ENCODE data around the gene ATAD2B.
A peak's percentile ranks its signal among the peaks of the same experiment; 100 is the strongest.

The ATAD2B gene

GRCh38 chr2:23838581-23838980 is 88.3 kb downstream of the ATAD2B start:
- no peak for DNase-seq
- TF ChIP-seq POLR2A (IDR thresholded peaks at IDR 0.05; ENCODE audit: low read length) (no peak), GATA1 (IDR thresholded peaks at IDR 0.05; ENCODE audit: low read depth, low read length) (no peak)

DNA sequence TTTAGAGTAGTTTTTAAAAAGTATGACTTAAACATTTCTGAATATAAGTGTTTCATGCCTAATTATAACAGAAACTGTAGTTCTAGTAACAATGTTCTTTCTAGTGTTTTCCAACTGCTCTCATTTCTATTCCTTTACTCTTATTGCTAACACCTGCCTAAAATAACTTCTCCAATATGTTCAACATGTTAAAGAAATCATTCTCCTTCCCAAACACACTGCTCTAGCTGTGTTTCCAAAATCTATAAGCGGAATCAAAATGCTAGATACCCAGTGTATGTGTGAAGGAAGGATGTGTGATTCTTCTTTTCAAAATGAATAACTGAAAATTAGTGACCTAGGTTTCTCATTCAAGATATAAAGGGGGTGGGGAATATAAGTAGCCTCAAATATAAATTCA is 89.1 kb downstream of the ATAD2B start:
- TF ChIP-seq POLR2A (IDR thresholded peaks at IDR 0.05; ENCODE audit: low read length) (no peak), GATA1 (IDR thresholded peaks at IDR 0.05; ENCODE audit: low read depth, low read length) (no peak)
- DNase-seq, result no peak

- TF ChIP-seq POLR2A (IDR thresholded peaks at IDR 0.05; ENCODE audit: low read length) (no peak), GATA1 (IDR thresholded peaks at IDR 0.05; ENCODE audit: low read depth, low read length) (no peak)
- DNase-seq, result no peak
These were observed 89.9 kb downstream of the ATAD2B start for GRCh38 chr2:23836971-23837565.

DNA sequence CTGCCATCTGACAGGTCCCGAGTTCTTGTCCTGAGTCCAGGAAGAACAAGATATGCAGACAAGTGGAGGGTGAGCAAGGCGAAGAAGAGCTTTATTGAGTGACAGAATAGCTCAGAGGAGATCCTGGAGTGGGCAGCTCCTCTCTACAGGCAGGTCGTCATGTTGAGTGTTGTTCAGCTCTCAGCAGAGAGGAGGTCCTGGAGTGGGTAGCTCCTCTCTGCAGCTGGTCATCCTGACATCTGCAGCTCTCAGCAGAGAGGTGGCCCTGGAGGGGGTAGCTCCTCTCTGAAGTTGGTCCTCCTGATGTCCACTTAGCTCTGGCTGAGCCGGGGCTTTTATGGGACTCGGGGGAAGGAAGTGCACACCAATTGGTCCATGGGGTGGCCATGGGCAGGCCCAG is 90.4 kb downstream of the ATAD2B start:
- peak in 1 of 2 experiments; percentile 29 for DNase-seq
- TF ChIP-seq GATA1 (IDR thresholded peaks at IDR 0.05; ENCODE audit: low read depth, low read length) (no peak), POLR2A (IDR thresholded peaks at IDR 0.05; ENCODE audit: low read length) (no peak)

- TF ChIP-seq GATA1 (IDR thresholded peaks at IDR 0.05; ENCODE audit: low read depth, low read length) (no peak), POLR2A (IDR thresholded peaks at IDR 0.05; ENCODE audit: low read length) (no peak)
- no peak for DNase-seq
These were observed 90.9 kb downstream of the ATAD2B start for GRCh38 chr2:23835988-23836387.

GRCh38 chr2:23835423-23835822 is 91.5 kb downstream of the ATAD2B start:
- no peak for DNase-seq
- TF ChIP-seq POLR2A (IDR thresholded peaks at IDR 0.05; ENCODE audit: low read length), result no peak
- TF ChIP-seq GATA1 (IDR thresholded peaks at IDR 0.05; ENCODE audit: low read depth, low read length), result no peak

- no peak for DNase-seq
These were observed 97.9 kb downstream of the ATAD2B start for GRCh38 chr2:23828986-23829385.

DNA sequence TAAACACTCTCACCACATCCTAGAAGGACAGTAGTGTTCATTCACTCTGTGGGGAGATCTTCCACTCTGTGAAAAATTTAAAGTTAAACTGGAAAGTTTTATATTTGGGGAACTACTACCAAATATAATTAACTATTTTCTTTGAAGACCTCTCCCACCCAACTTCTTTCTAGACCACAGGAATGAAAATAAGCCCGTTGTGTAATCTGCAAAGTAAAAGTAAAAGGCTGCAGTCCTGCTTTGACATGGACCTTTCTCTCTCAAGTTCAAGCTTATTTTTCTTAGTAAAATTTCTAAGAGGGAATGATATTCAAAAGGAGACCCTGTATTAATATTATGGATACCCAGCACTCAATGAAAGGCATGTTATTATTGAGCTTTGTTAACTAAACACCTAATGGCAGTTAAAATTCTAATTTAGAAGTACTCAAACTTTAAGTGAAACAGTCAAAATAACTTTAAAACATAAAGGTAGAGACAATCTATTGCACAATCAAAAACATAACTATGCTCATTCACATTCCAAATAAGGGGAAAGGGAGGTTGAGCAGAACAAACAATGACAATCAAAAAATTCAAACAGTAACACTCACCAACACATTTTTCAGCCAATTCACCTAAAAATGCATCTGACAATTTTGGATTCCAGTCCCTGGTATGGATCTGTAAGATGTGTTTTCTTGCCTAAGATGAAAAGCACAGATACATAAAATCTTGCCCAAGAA is 98.5 kb downstream of the ATAD2B start:
- TF ChIP-seq POLR2A (IDR thresholded peaks at IDR 0.05; ENCODE audit: low read length), result no peak
- TF ChIP-seq GATA1 (IDR thresholded peaks at IDR 0.05; ENCODE audit: low read depth, low read length), result no peak
- DNase-seq, result no peak

More at GRCh38 chr2:23828986-23829385, 97.9 kb downstream of the ATAD2B start:
- TF ChIP-seq GATA1 (IDR thresholded peaks at IDR 0.05; ENCODE audit: low read depth, low read length), result no peak
- TF ChIP-seq POLR2A (IDR thresholded peaks at IDR 0.05; ENCODE audit: low read length), result no peak

GRCh38 chr2:23827287-23827686 is 99.6 kb downstream of the ATAD2B start:
- no peak for TF ChIP-seq POLR2A (IDR thresholded peaks at IDR 0.05; ENCODE audit: low read length)
- TF ChIP-seq GATA1 (IDR thresholded peaks at IDR 0.05; ENCODE audit: low read depth, low read length), result no peak
- no peak for DNase-seq

- TF ChIP-seq GATA1 (IDR thresholded peaks at IDR 0.05; ENCODE audit: low read depth, low read length) (no peak), POLR2A (IDR thresholded peaks at IDR 0.05; ENCODE audit: low read length) (no peak)
These were observed 100.2 kb downstream of the ATAD2B start for GRCh38 chr2:23826771-23827170.

DNA sequence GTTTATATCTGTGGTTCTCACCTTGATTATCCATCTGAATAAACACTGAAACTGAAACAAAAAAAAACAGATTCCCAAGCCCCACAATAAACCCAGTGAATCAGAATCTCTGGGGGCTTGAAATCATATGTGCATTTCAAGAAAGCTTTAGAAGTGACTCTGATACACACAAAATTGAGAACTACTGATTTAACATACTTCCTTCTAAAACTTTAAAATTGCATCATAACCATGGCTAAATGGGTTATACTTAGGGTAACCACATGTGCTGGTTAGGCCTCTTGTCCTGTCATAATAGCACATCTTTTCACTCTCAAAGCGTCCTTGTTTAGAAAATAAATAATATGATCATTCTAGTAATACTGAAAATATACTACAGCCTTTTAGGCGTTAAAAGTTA is 100.9 kb downstream of the ATAD2B start:
- TF ChIP-seq POLR2A (IDR thresholded peaks at IDR 0.05; ENCODE audit: low read length), result no peak
- TF ChIP-seq GATA1 (IDR thresholded peaks at IDR 0.05; ENCODE audit: low read depth, low read length), result no peak
- DNase-seq, result no peak

More at GRCh38 chr2:23826771-23827170, 100.2 kb downstream of the ATAD2B start:
- no peak for DNase-seq

DNA sequence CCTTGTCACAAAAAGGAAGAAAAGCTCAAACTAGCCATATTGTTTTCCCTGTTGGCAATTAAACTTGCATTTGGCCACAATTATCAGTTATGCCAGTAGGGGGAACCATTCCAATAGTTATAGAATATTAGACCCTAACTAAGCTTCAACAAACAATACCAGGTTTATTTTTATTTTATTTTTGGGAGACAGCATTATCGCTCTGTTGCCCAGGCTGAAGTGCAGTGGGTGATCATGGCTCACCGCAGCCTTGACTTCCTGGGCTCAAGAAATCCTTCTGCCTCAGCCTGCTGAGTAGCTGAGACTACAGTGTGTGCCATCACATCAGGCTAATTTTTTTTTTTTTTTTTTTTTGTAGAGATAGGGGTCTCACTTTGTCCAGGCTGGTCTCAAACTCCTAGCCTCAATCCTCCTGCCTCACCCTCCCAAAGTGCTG is 102.1 kb downstream of the ATAD2B start:
- peak; percentile 57 to 78 for DNase-seq
- TF ChIP-seq GATA1 (IDR thresholded peaks at IDR 0.05; ENCODE audit: low read depth, low read length), result no peak

DNA sequence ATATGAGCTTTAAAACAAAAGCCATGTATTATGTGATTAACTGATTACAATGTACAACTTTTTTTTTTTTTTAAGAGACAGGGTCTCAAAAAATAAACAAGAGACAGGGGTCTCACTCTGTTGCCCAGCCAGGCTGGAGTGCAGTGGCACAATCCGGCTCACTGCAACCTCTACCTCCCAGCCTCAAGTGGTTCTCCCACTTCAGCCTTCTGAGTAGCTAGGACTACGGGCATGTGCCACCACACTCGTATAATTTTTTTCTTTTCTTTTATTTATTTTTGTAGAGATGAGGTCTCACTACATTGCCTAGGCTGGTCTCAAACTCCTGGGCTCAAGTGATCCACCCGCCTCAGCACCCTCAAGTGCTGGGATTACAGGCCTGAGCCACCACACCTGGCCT is 103.1 kb downstream of the ATAD2B start:
- TF ChIP-seq GATA1 (IDR thresholded peaks at IDR 0.05; ENCODE audit: low read depth, low read length), result no peak
- no peak for TF ChIP-seq POLR2A (IDR thresholded peaks at IDR 0.05; ENCODE audit: low read length)
- no peak for DNase-seq

- DNase-seq, result peak; percentile 29 to 70
These were observed 112.0 kb downstream of the ATAD2B start for GRCh38 chr2:23814963-23815362.

DNA sequence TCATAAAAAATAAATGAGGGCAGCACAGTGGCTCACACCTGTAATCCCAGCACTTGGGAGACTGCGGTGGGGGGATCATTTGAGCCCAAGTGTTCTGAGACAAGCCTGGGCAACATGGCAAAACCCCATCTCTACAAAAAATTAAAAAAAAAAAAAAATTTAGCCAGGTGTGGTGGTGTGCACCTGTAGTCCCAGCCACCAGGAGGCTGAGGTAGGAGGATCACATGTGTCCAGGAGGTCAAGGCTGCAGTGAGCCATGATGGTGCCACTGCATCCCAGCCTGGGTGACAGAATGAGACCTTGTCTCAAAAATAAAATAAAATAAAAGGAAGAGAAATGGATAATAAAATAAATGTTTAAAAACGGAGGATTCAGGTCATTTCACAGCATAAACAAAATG is 113.5 kb downstream of the ATAD2B start:
- TF ChIP-seq GATA1 (IDR thresholded peaks at IDR 0.05; ENCODE audit: low read depth, low read length), result no peak
- no peak for TF ChIP-seq POLR2A (IDR thresholded peaks at IDR 0.05; ENCODE audit: low read length)
- DNase-seq, result no peak

More at GRCh38 chr2:23814963-23815362, 112.0 kb downstream of the ATAD2B start:
- TF ChIP-seq GATA1 (IDR thresholded peaks at IDR 0.05; ENCODE audit: low read depth, low read length), result no peak
- no peak for TF ChIP-seq POLR2A (IDR thresholded peaks at IDR 0.05; ENCODE audit: low read length)

All from erythroblast (primary cell).